ENCODE results near the gene ZNF77.
A peak's percentile ranks its signal among the peaks of the same experiment; 100 is the strongest.
"Not testable (repeated sequence)": the region's sequence is repeated elsewhere in the genome, so short reads cannot be mapped to it uniquely, and the experiment has no call there.

The ZNF77 gene

DNA sequence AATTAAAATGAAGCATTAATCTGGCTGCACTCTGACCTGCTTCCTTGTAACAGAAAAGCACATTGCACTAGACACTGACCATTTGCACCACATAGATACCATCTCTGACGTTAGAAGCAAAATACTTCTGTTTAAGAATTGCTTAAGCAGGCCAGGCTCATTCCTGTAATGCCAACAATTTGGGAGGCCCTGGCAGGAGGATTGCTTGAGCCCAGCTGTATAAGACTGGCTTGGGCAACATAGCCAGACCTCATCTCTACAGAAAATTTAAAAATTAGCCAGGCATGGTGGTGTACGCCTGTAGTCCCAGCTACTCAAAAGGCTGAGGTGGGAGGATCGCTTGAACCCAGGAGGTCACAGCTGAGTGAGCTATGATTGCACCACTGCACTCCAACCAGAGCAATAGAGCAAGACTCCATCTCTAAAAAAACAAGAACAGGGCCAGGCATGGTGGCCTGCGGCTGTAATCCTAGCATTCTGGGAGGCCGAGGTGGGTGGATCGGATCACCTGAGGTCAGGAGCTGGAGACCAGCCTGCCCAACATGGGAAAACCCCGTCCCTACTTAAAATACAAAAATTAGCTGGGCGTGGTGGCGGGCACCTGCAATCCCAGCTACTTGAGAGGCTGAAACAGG, 25.5 kb upstream of the ZNF77 start:
- no peak for DNase-seq (ENCODE audit: low spot score)

GRCh38 chr19:2969104-2969504, 24.3 kb upstream of the ZNF77 start:
- DNase-seq (ENCODE audit: low spot score) = peak; percentile 76

DNA sequence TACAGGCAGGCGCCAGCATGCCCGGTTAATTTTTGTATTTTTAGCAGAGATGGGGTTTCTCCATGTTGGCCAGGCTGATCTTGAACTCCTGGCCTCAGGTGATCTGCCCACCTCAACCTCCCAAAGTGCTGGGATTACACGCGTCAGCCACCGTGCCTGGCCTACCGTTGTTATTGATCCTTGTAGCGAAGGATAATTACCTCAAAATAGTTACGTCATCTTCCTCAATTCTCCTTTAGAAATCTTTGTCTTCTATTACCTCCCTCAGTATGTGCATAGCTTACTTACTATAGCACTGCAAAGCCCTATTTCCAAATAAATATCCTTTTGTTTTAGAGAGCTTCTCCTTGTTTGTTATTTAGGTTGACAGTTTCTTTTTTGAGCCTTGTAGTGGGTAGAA, 23.2 kb upstream of the ZNF77 start:
- no peak for DNase-seq (ENCODE audit: low spot score)

GRCh38 chr19:2964874-2965273, 20.1 kb upstream of the ZNF77 start:
- no peak for DNase-seq (ENCODE audit: low spot score)

- not testable (repeated sequence) for DNase-seq (ENCODE audit: low spot score)
These were observed 18.9 kb upstream of the ZNF77 start for GRCh38 chr19:2963631-2964030.

DNA sequence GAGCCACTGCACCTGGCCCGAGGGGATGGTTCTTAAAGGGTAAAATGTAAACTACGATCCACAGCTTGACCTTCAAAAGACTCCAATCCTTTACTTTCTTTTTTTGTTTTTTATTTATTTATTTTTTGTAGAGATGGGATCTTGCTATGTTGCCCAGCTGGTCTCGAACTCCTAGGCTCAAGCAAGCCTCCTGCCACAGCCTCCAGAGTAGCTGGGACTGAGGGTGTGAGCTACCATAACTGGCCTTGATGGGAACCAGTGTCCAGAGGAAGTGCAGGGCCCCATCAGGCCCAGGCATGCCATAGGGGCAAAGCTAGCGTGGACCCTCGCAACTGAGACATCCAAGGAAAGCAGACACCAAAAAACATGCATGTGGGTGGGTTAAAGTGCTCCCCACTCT, 18.4 kb upstream of the ZNF77 start:
- no peak for DNase-seq (ENCODE audit: low spot score)

GRCh38 chr19:2962018-2962670, 17.4 kb upstream of the ZNF77 start:
- DNase-seq (ENCODE audit: low spot score) = no peak

DNA sequence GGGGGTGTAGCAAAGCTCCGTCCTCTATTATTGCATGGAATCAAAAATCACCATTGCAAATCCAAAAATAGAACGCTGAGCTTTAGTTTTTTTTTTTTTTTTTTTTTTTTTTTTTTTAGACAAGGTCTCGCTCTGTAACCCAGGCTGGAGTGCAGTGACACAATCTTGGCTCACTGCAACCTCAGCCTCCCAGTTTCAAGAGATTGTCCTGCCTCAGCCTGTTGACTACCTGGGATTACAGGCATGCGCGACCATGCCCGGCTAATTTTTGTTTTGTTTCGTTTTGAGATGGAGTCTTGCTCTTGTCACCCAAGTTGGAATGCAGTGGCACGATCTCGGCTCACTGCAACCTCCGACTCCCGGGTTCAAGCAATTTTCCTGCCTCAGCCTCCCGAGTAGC, 15.3 kb upstream of the ZNF77 start:
- no peak for DNase-seq (ENCODE audit: low spot score)

GRCh38 chr19:2957160-2957559, 12.4 kb upstream of the ZNF77 start:
- DNase-seq (ENCODE audit: low spot score) = no peak

GRCh38 chr19:2952953-2953481, 8.2 kb upstream of the ZNF77 start:
- DNase-seq (ENCODE audit: low spot score) = no peak

DNA sequence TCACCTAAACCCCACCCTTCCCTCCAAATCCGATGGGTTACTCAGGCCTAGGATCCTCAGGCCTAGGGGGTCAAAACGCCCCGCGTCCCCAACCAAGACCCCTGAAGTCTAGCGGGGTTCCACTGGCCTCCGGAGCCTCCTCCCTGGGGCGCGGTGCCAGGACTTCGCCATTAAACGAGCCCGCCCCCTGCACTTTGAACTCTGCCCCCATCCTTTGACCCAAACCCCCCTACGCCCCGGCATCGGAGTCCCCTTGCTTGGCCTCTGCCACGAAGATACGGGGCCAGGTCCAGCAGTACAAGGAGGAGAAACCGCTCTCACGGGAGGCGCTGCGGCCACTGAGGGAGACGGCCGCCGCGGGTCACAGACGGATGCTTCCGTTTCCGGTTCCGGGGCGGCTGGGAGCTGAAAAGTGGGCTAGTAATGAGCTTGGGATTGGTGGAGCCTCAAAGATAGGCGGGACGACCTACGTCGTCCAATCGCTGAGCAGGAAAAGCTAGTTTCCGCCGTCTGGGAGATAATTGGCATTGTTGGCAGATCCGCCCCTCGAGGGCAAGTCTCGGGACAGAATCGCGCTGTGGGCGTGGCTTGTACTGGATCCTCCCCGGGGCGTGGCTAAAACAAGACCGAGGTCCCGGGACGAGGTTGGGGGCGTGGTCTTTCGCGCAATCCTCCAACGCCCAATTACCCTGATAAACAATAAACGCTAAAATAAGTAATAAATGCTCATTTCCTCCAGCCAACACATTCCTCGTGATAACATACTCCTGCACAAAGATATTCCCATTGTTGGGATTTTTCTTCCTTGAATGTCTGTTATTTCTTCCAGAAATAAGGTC, 5.7 kb upstream of the ZNF77 start:
- peak; percentile 100 for DNase-seq (ENCODE audit: low spot score)

DNA sequence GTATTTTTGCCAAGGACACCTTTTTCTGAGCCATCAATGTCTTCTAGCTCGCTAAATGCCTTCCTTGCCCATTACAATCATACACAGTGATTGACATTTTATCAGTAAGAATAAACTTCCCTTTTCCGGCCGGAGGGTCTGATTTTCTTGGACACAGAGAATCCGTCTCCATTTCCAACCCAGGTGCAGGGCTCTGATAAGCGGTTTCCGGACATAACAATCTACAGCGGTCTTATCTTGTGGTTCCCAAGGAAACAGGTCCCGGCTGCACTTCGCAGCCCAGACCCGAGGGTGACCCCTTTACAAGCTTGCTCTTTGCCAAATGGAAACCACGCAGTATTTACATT, 5.1 kb upstream of the ZNF77 start:
- no peak for DNase-seq (ENCODE audit: low spot score)

DNA sequence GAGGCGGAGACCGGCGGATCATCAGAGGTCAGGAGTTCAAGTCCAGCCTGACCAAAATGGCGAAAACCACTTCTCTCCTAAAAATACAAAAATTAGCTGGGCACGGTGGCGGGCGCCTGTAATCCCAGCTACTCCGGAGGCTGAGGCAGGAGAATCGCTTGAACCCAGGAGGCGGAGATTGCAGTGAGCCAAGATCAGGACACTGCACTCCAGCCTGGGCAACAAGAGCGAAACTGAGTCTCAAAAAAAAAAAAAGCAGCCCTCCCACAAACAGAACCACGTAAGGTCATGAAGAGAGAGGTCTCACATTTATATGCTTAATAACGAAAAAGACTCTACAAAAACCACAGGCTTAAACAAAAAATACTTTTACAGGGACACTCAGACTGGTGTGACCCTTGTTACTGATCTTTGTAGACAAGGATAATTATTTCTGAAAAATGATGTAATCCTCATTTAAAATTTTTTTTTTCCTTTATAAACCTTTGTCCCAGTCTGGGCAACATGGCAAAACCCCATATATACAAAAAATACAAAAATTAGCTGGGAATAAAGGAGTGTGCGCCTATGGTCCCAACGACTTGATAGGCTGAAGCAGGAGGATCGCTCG, 909 bp upstream of the ZNF77 start:
- DNase-seq (ENCODE audit: low spot score) = no peak

DNA sequence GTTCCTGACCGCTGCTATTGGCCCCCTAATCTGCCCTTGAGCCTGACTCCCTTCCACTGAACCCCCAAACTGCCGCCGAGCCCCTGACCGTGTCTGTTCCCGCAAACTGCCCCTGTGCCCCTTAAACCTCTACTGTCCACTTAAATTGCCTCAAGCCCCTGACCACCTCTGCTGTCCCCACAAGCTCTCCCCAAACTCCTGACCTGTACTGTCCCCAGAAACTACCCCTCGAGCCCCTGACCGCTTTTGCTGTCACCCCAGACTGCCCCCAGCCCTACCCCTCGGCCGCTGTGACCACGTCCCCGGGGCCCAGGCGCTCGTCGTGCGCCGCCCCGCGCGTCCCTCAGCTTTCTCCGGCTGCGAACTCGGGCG, 382 bp downstream of the ZNF77 start:
- DNase-seq (ENCODE audit: low spot score) = no peak

- DNase-seq (ENCODE audit: low spot score) = no peak
These were observed 1.7 kb downstream of the ZNF77 start for GRCh38 chr19:2942928-2943640.

- not testable (repeated sequence) for DNase-seq (ENCODE audit: low spot score)
These were observed 8.9 kb downstream of the ZNF77 start for GRCh38 chr19:2935863-2936262.

DNA sequence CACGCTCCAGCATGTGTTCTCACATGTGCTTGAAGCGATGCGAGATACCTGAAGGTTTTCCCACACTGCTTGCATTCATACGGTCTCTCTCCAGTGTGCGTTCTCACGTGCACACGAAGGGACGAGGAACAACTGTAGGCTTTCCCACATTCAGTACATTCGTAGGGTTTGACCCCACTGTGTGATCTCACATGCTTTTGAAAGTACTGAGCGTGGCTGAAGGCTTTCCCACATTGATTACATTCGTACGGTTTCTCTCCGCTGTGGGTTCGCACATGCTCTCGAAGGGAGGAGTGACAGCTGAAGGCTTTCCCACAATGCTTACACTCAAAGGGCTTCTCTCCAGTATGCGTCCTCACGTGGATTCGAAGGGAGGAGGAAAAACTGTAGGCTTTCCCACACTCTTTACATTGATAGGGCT, 11.3 kb downstream of the ZNF77 start:
- DNase-seq (ENCODE audit: low spot score) = no peak

DNA sequence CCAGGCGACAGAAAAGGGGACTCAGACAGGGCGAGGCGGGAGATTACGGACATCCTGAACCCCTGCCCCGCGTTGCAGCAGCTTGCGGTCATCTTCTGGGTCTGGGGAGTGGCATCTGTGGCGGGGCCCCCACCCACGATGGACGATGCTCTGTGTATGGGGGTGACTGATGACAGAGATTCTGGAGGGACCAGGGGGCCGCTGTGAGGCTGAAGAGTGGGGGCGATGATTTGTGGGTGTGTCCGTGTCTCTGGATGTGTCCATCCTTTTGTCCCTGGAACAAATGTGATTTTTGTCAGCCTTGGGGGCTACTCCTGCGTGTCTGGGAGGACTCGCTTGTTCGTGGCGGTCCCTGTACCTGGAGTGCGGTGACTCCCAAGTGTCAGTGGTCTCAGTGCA, 17.7 kb downstream of the ZNF77 start:
- DNase-seq (ENCODE audit: low spot score) = no peak

DNA sequence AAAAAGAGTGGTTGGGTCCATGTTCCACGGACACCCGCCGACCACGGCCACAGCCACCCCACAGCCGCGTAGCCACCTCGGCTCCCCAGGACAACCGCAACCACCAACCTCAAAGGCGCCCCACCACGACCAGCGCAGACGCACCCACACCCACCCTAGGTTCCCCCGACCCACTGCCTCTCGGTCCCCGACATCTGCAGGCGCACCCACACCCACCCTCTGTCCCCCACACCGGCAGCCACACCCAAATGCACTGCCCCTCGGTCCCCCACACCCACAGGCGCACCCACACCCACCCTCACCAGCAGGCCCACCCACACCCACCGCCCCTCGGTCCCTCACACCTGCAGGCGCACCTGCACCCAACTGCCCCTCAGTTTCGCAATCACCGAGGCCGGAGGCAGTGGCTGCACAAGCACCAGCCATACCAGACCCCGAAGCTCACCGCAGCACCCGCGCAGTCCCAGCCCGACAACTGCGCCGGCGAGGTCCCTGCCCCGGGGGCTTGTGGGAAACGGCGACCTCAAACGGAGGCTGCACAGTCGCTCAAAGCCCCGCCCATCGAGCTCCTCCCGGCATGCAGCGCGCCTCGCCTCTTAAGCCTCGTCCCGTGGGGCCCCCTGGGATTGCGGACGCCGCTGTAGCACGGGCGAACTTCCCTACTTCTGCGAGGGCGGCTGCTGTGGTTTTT, 18.3 kb downstream of the ZNF77 start:
- no peak for DNase-seq (ENCODE audit: low spot score)

DNA sequence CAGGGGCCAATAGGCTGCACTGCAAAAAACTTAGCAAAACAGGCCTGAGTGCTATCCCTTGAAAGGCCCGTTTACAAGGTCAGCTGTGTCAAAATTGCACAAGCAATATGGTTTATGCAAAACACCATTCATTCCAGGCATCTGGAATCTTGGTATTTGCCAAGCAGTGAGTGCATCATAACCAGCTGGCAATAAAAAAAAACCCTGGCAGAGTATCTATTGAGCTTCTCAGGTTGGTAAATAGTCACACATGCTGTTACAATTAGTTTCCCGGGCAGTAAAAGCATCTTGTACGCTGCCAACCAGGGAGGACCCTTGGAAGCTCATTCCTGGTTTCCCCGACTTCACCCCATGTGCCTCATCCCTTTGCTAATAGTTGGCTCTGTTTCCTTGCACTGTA, 21.3 kb downstream of the ZNF77 start:
- DNase-seq (ENCODE audit: low spot score) = no peak

DNA sequence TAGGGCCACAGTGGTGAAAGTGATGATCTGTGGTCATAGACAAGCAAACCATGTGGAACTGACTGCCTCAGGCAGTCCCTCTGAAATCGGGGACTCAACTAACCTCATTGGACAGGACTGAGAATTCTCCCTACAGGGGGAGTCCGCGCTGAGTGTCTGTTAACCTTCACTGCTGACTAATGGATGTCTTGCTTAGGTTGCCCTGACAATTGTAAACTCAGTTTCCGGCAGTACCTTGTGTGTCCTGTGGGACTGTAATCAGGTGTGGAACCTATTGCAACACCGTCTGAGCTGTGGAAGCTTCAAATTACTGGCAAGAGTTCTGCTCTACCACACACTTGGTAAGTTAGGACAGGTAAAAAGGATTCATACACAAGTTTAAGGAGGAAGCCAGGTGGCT, 21.8 kb downstream of the ZNF77 start:
- DNase-seq (ENCODE audit: low spot score) = no peak

Data from left forelimb (tissue), 1 donor.